ENCODE results near the gene ITFG1.

GRCh38 chr16:47278306-47278970, 182.4 kb downstream of the ITFG1 start:
- TF ChIP-seq POLR2A (IDR thresholded peaks at IDR 0.05; ENCODE audit: low read length) (no peak), GATA1 (IDR thresholded peaks at IDR 0.05; ENCODE audit: low read depth, low read length) (no peak)

Measured in erythroblast (primary cell).